HUES6 (cell line): ENCODE data around the gene DMD.

Experiments used
- H3K27ac ChIP-seq: 2 replicates; pipeline ENCODE4 v1.7.0; 2013; ENCODE audit warnings: low read depth, mild to moderate bottlenecking, low read length, inconsistent platforms
- H3K27me3 ChIP-seq: 2 replicates; pipeline ENCODE4 v1.6.1; 2013; ENCODE audit warnings: low read length; ENCODE audit not compliant: control insufficient read depth, insufficient read depth
- H3K36me3 ChIP-seq: 2 replicates; pipeline ENCODE4 v1.6.1; 2013; ENCODE audit warnings: low read length; ENCODE audit not compliant: control insufficient read depth, insufficient read depth
- H3K4me1 ChIP-seq: 2 replicates; pipeline ENCODE4 v1.6.1; 2013; ENCODE audit warnings: low read length; ENCODE audit not compliant: control insufficient read depth, insufficient read depth
- H3K4me3 ChIP-seq: 2 replicates; pipeline ENCODE4 v1.5.1; 2013; ENCODE audit warnings: low read depth, low read length
- H3K9ac ChIP-seq: one replicate; pipeline ENCODE4 v1.6.1; 2013; ENCODE audit warnings: mild to moderate bottlenecking, low read length
- H3K9me3 ChIP-seq: 2 replicates; pipeline ENCODE4 v1.6.1; 2013; ENCODE audit warnings: low read depth, low read length; ENCODE audit not compliant: control insufficient read depth, insufficient read depth

DMD gene

DNA sequence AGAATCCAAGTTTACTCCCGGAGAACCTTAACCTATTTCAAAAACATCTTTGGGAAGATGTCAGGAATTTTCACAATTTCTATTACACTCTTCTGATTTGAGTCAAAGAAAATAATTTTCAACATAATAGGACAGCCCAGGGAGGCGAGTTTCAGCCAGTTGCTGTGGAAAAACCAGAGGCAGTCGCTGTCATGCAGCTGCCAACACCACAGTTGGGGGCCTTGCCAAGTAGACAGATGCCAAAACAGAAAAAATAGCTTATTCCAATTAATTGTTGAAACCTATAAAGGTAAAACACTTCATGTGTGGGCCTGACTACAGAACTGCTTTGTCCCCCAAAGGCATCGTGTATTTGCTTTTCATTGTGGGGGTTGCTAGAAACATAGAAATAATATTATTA lies 225.8 kb downstream of the DMD start:
- Histone ChIP-seq H3K4me1 (peaks cover 10% of the 10 kb centered on the region), H3K36me3 (no peaks in the 10 kb centered on the region), H3K27me3 (peaks cover 3% of the 10 kb centered on the region; the same call in 1 of the 2 replicates), H3K9ac (no peak overlapping the region), H3K27ac (no peak overlapping the region), H3K4me3 (no peak overlapping the region), H3K9me3 (no peaks in the 10 kb centered on the region)

- Histone ChIP-seq H3K27me3 (no peaks in the 10 kb centered on the region), H3K4me1 (no peaks in the 10 kb centered on the region), H3K9ac (no peak overlapping the region), H3K9me3 (no peaks in the 10 kb centered on the region), H3K36me3 (no peaks in the 10 kb centered on the region), H3K27ac (no peak overlapping the region), H3K4me3 (no peak overlapping the region)
These were observed 244.5 kb downstream of the DMD start for GRCh38 chrX:32966821-32967355.

- Histone ChIP-seq H3K4me1 (no peaks in the 10 kb centered on the region), H3K9ac (no peak overlapping the region), H3K27ac (no peak overlapping the region), H3K36me3 (no peaks in the 10 kb centered on the region), H3K9me3 (no peaks in the 10 kb centered on the region), H3K27me3 (no peaks in the 10 kb centered on the region; the same call in 1 of the 2 replicates), H3K4me3 (no peak overlapping the region)
These were observed 257.2 kb downstream of the DMD start for GRCh38 chrX:32954125-32954524.

DNA sequence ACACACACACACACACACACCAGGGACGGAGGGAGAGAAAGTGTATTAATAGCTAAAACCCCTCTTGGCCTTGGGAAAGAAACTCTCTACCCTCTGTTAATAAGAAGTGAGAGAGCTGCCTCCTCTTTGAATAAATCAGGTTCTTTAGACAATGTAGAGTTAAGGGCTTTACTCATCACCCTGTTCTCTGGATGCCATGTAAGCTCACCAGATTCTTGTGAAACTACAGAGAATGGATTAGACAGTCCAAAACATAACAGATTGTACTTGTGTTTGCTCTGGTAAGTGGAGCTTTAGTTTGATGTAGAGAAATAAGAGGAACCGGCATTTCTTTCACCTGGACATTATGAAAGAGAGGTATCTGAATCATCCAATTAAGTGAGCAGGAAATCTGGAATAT lies 263.2 kb downstream of the DMD start:
- Histone ChIP-seq H3K27me3 (no peaks in the 10 kb centered on the region; the same call in 1 of the 2 replicates), H3K4me3 (no peak overlapping the region), H3K9me3 (no peaks in the 10 kb centered on the region), H3K9ac (no peak overlapping the region), H3K4me1 (peaks cover 11% of the 10 kb centered on the region), H3K36me3 (no peaks in the 10 kb centered on the region), H3K27ac (no peak overlapping the region)

- H3K4me1 ChIP-seq = no peaks in the 10 kb centered on the region
- H3K9me3 ChIP-seq = no peaks in the 10 kb centered on the region
- no peak overlapping the region for H3K27ac ChIP-seq
- H3K27me3 ChIP-seq = peaks cover 4% of the 10 kb centered on the region; the same call in 1 of the 2 replicates
- no peak overlapping the region for H3K9ac ChIP-seq
- no peak overlapping the region for H3K4me3 ChIP-seq
- H3K36me3 ChIP-seq = no peaks in the 10 kb centered on the region
These were observed 274.3 kb downstream of the DMD start for GRCh38 chrX:32937043-32937442.

DNA sequence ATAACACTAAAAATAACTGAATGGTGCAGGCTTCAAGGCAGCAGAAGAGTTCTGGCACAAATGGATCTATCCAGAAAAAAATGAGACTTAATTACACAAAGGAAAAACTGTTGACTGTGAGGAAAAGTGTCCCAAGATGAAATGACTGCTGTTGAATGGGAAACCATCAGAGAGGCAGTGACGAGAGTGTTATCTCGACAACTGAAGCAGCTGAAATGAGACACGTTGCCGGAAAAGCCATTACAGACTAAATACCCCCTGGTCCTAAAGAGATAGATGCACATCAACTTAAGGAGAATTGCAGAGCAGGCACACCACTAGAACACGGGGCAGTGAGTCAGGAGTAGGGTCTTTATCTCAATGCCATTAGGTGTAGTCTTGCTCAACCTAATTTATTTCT lies 277.8 kb downstream of the DMD start:
- Histone ChIP-seq H3K27me3 (peaks cover 4% of the 10 kb centered on the region; the same call in 1 of the 2 replicates), H3K9me3 (no peaks in the 10 kb centered on the region), H3K4me3 (no peak overlapping the region), H3K4me1 (no peaks in the 10 kb centered on the region), H3K9ac (no peak overlapping the region), H3K36me3 (no peaks in the 10 kb centered on the region), H3K27ac (no peak overlapping the region)

DNA sequence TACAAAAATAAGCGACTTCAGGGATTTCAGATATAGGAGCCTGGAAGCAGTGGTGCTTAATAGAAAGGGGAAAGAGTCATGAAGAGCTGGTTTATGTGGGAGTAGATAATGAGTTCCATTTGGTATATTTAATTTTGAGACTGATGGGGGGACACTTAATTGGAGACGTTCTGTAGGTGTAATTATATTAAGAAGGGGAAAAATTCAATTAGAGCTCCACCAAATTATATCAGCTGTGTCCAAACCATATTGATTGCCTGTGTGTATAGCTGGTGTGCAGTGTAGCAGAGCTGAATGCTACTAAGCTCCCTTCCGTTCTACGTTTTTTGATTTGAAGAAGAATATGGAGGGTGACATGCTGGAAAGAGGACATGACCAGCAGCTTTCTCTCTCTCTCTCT lies 282.3 kb downstream of the DMD start:
- Histone ChIP-seq H3K9me3 (no peaks in the 10 kb centered on the region), H3K27me3 (no peaks in the 10 kb centered on the region; the same call in 1 of the 2 replicates), H3K4me3 (no peak overlapping the region), H3K4me1 (no peaks in the 10 kb centered on the region), H3K36me3 (no peaks in the 10 kb centered on the region), H3K9ac (no peak overlapping the region), H3K27ac (no peak overlapping the region)

- Histone ChIP-seq H3K4me3 (no peak overlapping the region), H3K27me3 (peaks cover 3% of the 10 kb centered on the region; the same call in 1 of the 2 replicates), H3K9me3 (no peaks in the 10 kb centered on the region), H3K36me3 (no peaks in the 10 kb centered on the region), H3K4me1 (no peaks in the 10 kb centered on the region), H3K9ac (no peak overlapping the region), H3K27ac (no peak overlapping the region)
These were observed 315.3 kb downstream of the DMD start for GRCh38 chrX:32896088-32896487.

GRCh38 chrX:32894679-32895078 lies 316.7 kb downstream of the DMD start:
- H3K9me3 ChIP-seq = no peaks in the 10 kb centered on the region
- peaks cover 3% of the 10 kb centered on the region; the same call in 1 of the 2 replicates for H3K27me3 ChIP-seq

GRCh38 chrX:32893751-32894150 lies 317.6 kb downstream of the DMD start:
- Histone ChIP-seq H3K27ac (no peak overlapping the region), H3K9ac (no peak overlapping the region), H3K4me1 (peaks cover 8% of the 10 kb centered on the region), H3K27me3 (peaks cover 3% of the 10 kb centered on the region; the same call in 1 of the 2 replicates), H3K9me3 (no peaks in the 10 kb centered on the region), H3K36me3 (no peaks in the 10 kb centered on the region; the same call in 1 of the 2 replicates), H3K4me3 (no peak overlapping the region)

More at GRCh38 chrX:32894679-32895078, 316.7 kb downstream of the DMD start:
- Histone ChIP-seq H3K4me3 (no peak overlapping the region), H3K4me1 (peaks cover 8% of the 10 kb centered on the region), H3K36me3 (no peaks in the 10 kb centered on the region), H3K9ac (no peak overlapping the region), H3K27ac (no peak overlapping the region)

DNA sequence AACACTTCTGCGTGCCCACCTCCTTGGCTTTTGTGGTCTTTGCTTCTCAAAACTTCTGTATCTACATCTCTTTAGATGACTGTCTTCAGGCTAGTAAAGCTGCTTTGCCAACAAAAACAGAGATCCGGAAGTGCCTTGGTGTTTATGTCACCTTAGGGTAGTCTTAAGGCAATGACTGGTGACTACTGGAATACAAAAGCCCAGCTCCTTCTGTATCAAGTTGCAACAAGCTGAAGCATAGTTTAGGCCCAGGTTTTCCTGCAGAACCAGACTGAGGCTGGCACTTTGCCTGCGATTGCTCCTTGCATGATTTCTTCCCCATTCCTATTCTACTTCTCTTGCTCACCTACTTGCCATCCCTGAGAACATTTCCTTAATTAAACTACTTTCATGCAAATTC lies 333.8 kb downstream of the DMD start:
- H3K27me3 ChIP-seq = no peaks in the 10 kb centered on the region; the same call in 1 of the 2 replicates
- H3K9ac ChIP-seq = no peak overlapping the region
- H3K4me3 ChIP-seq = no peak overlapping the region
- no peaks in the 10 kb centered on the region for H3K9me3 ChIP-seq
- no peak overlapping the region for H3K27ac ChIP-seq
- peaks cover 10% of the 10 kb centered on the region; the same call in 1 of the 2 replicates for H3K4me1 ChIP-seq
- H3K36me3 ChIP-seq = no peaks in the 10 kb centered on the region
